HG02623 (cell line): ENCODE measurements around the gene S100A6.

ENCODE experiments used
- ATAC-seq: cut with Tn5 transposase; IDR thresholded peaks from one replicate; pipeline ENCODE4 v1.9.1; 2021; ENCODE audit warnings: moderate library complexity; ENCODE audit not compliant: unreplicated experiment

The S100A6 gene

GRCh38 chr1:153546796-153547559 lies 11.2 kb upstream of the S100A6 start:
- no peak for ATAC-seq

GRCh38 chr1:153546371-153546770 lies 10.6 kb upstream of the S100A6 start:
- no peak for ATAC-seq

- no peak for ATAC-seq
These were observed 9.6 kb upstream of the S100A6 start, which contains the start of gene S100A4 for GRCh38 chr1:153545067-153546055. TSS of gene S100A4 (minus strand) at chr1:153545806. CDS start at chr1:153544794, 1,012 bp downstream.

- ATAC-seq: no peak
These were observed 8.8 kb upstream of the S100A6 start for GRCh38 chr1:153544453-153545066.

GRCh38 chr1:153543736-153544135 lies 7.9 kb upstream of the S100A6 start:
- ATAC-seq: no peak

- no peak for ATAC-seq
These were observed 7.3 kb upstream of the S100A6 start for GRCh38 chr1:153542956-153543711.

GRCh38 chr1:153541641-153542590 lies 6.1 kb upstream of the S100A6 start:
- no peak for ATAC-seq

GRCh38 chr1:153540394-153541361 lies 4.9 kb upstream of the S100A6 start, which contains the start of gene S100A5:
TSS of gene S100A5 (minus strand) at chr1:153540934. CDS start at chr1:153540191, 743 bp downstream.
- ATAC-seq: no peak

GRCh38 chr1:153539395-153540093 lies 3.8 kb upstream of the S100A6 start:
- ATAC-seq: no peak

GRCh38 chr1:153538315-153538821 lies 2.6 kb upstream of the S100A6 start:
- ATAC-seq: no peak

- ATAC-seq: no peak
These were observed 1.6 kb upstream of the S100A6 start for GRCh38 chr1:153537376-153537730.

GRCh38 chr1:153536671-153537375 lies 1.0 kb upstream of the S100A6 start:
- ATAC-seq: no peak

- no peak for ATAC-seq
These were observed 350 bp upstream of the S100A6 start for GRCh38 chr1:153536012-153536670.

GRCh38 chr1:153534925-153535241 lies 908 bp downstream of the S100A6 start:
- ATAC-seq: no peak

- ATAC-seq: no peak
These were observed 1.4 kb downstream of the S100A6 start for GRCh38 chr1:153534226-153534924.

- no peak for ATAC-seq
These were observed 2.0 kb downstream of the S100A6 start for GRCh38 chr1:153533689-153534201.
